Liver (tissue), 3 donors: ENCODE measurements around the gene AKR1A1.

Experiments used
- EGR1 ChIP-seq, 2 donors: IDR thresholded peaks; 2 replicates each; pipeline ENCODE4 v1.6.1; 2016 to 2018; ENCODE audit warnings: antibody characterized with exemption in 2 of 2, low read depth in 2 of 2
- FOXA1 ChIP-seq: IDR thresholded peaks from 2 replicates; pipeline ENCODE4 v1.6.1; 2016; ENCODE audit warnings: antibody characterized with exemption
- MAX ChIP-seq: IDR thresholded peaks from 2 replicates; pipeline ENCODE4 v1.6.1; 2016; ENCODE audit warnings: antibody characterized with exemption
- RAD21 ChIP-seq, 2 donors: IDR thresholded peaks; 2 replicates each; pipeline ENCODE4 v1.6.1; 2016; ENCODE audit warnings: antibody characterized with exemption in 2 of 2, mild to moderate bottlenecking in 2 of 2
- SP1 ChIP-seq: IDR thresholded peaks from 2 replicates; pipeline ENCODE4 v1.6.1; 2018; ENCODE audit warnings: antibody characterized with exemption, mild to moderate bottlenecking
- TF ChIP-seq, protein P1 (sequence below): fragments of 150-350 bp; IDR thresholded peaks from 2 replicates; pipeline ENCODE4 v1.5.1; 2017; ENCODE audit warnings: improper control_type of control experiment, low read depth, low read length; ENCODE audit not compliant: missing input control
- TF ChIP-seq, protein P2 (sequence below): IDR thresholded peaks from 2 replicates; pipeline ENCODE4 v1.6.1; 2016; ENCODE audit warnings: antibody characterized with exemption, mild to moderate bottlenecking
- donor health status: healthy.
- donor health status: healthy.

GRCh38 chr1:45594412-45594811 lies 43.8 kb downstream of the AKR1A1 start:
- TF ChIP-seq, protein P1, sequence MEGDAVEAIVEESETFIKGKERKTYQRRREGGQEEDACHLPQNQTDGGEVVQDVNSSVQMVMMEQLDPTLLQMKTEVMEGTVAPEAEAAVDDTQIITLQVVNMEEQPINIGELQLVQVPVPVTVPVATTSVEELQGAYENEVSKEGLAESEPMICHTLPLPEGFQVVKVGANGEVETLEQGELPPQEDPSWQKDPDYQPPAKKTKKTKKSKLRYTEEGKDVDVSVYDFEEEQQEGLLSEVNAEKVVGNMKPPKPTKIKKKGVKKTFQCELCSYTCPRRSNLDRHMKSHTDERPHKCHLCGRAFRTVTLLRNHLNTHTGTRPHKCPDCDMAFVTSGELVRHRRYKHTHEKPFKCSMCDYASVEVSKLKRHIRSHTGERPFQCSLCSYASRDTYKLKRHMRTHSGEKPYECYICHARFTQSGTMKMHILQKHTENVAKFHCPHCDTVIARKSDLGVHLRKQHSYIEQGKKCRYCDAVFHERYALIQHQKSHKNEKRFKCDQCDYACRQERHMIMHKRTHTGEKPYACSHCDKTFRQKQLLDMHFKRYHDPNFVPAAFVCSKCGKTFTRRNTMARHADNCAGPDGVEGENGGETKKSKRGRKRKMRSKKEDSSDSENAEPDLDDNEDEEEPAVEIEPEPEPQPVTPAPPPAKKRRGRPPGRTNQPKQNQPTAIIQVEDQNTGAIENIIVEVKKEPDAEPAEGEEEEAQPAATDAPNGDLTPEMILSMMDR: no peak
- TF ChIP-seq, protein P2, sequence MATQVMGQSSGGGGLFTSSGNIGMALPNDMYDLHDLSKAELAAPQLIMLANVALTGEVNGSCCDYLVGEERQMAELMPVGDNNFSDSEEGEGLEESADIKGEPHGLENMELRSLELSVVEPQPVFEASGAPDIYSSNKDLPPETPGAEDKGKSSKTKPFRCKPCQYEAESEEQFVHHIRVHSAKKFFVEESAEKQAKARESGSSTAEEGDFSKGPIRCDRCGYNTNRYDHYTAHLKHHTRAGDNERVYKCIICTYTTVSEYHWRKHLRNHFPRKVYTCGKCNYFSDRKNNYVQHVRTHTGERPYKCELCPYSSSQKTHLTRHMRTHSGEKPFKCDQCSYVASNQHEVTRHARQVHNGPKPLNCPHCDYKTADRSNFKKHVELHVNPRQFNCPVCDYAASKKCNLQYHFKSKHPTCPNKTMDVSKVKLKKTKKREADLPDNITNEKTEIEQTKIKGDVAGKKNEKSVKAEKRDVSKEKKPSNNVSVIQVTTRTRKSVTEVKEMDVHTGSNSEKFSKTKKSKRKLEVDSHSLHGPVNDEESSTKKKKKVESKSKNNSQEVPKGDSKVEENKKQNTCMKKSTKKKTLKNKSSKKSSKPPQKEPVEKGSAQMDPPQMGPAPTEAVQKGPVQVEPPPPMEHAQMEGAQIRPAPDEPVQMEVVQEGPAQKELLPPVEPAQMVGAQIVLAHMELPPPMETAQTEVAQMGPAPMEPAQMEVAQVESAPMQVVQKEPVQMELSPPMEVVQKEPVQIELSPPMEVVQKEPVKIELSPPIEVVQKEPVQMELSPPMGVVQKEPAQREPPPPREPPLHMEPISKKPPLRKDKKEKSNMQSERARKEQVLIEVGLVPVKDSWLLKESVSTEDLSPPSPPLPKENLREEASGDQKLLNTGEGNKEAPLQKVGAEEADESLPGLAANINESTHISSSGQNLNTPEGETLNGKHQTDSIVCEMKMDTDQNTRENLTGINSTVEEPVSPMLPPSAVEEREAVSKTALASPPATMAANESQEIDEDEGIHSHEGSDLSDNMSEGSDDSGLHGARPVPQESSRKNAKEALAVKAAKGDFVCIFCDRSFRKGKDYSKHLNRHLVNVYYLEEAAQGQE: no peak
- no peak for TF ChIP-seq RAD21 (IDR thresholded peaks at IDR 0.05)
- TF ChIP-seq FOXA1: no peak
- TF ChIP-seq EGR1 (IDR thresholded peaks at IDR 0.05; ENCODE audit: low read depth in 2 of 2): no peak
- no peak for TF ChIP-seq MAX
- TF ChIP-seq SP1: no peak
